GM21723 (cell line): Measurements from ENCODE around the gene SYNGAP1.

Source experiments
- ATAC-seq: cut with Tn5 transposase; IDR thresholded peaks from one replicate; pipeline ENCODE4 v1.9.1; 2021; ENCODE audit warnings: mild to moderate bottlenecking, moderate library complexity; ENCODE audit not compliant: unreplicated experiment

The SYNGAP1 gene

DNA sequence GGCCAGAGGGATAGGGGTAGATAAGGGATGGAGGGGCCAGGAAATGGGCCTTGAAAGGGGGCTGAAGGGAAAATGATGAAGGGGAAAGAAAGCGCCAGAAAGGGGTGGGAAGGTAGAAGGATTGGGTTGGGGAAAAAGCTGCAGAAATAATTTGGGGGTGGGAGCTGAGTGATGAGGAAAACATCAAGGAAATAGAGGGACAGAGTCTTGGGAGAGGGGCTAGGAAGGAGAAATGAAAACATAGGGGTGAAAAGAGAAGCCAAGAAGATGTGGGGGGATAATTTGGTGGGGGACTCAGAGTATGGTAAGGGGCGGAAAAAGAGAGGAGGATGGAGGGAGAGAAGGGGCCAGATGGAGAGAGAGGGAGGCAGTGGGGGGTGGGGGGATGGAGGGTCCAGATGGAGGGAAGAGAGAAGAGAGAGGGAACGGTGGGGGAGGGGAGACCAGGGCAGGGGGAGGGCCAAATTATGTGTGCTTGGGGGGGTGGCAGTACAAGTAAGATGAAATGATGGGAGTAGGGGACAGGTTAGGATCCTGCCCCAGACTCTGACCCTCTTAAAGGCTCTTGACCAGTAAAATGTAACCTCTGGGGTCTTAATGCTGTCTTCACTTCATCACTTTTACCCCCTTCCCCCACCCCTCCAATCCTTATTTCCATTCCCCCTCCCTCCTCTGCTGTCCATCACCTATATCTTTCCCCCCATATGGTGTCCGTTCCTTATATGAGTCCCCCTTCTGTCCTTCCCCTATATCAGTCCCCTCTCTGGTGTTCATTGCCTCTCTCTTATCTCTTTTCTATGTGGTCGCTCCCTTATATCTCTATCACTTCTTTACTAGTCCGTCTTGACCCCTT lies 852 bp downstream of the SYNGAP1 start:
- no peak for ATAC-seq

DNA sequence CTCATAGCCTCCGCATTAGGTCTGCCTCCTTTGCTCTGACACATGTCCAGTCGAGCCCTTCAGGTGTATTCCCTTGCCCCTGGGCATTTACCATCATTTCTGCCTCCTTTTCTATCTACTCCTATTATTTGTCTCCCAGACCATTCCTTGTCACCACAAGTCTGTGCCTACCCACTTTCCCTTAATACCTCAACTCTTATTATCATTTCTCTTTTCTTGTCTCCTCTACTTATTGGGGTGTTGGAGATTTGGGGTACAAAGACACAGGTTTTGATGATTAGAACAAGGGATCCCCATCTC lies 1.4 kb downstream of the SYNGAP1 start:
- no peak for ATAC-seq

GRCh38 chr6:33423777-33424176 lies 3.9 kb downstream of the SYNGAP1 start:
- ATAC-seq, result no peak

DNA sequence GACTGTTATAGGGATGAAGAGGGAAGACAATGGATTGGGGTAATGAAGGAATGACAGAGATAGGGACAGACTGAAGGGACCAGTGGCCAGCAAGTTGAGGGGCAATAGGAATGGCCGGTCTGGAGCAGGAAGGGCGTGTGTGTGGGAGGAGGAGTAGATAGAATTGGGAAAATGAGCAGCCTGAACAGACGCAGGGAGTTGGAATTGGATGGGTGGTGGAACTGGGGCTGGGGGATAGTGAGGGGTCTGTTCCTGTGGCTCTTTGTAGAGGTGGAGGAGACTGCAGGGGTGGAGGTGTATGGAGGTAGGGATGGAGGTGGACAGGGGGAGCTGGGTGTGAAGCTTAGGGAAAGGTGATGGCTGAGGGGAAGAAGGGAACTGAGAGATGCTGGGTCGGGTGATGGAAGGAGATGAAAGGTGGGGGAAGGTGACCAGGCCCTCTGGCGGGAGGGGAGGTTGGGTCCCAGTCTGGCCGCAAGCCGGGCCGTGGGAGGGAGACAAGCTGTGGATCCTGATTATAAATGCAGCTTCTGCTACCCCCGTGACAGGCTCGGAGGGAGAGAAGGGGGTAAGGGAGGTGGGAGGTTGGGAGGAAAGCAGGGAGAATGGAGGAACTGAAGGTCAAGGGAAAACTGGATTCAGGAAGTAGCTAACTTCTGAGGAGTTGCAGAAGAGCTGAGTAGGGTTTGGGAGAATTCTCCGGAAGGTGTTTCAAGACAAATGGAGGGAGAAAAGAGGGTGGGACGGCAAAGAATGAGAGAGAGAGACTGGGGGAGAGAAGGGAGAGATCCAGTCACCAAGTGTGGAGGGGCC lies 5.2 kb downstream of the SYNGAP1 start:
- ATAC-seq, result no peak

- ATAC-seq, result peak; percentile 39
Observed at GRCh38 chr6:33425668-33426577, 6.1 kb downstream of the SYNGAP1 start.

- no peak for ATAC-seq
Observed at GRCh38 chr6:33426590-33427511, 7.0 kb downstream of the SYNGAP1 start.

DNA sequence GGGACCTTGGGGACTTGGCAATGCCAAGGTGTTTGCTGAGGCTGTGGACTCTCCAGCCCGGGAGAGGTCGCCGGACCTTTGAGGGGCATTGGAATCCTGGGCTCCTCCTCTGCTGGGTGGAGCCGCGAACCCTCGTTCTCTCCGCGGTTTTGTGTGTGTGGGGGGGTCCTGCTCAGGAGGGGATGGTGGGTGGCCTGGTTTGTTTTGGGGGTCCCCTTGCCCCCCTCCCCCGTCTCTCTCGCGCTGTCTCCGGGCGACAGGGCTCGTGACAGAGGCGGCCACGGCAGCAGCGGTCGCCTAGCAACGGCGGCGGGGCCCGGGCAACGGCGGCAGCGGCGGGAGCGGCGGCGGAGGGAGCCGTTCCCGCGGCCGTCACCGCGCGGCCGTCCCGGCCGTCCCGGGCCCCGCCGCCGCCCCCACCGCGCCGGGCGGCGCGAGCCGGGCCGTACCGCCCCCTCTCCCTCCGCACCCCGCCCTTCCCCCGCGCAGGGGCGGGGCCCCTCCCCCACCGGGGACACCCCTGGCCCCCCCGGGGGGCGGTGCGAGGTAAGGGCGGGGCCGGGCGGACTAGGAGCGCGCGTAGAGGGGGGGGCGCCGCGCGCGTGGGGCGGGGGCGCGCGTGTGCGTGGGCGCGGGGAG lies 7.8 kb downstream of the SYNGAP1 start:
- no peak for ATAC-seq

DNA sequence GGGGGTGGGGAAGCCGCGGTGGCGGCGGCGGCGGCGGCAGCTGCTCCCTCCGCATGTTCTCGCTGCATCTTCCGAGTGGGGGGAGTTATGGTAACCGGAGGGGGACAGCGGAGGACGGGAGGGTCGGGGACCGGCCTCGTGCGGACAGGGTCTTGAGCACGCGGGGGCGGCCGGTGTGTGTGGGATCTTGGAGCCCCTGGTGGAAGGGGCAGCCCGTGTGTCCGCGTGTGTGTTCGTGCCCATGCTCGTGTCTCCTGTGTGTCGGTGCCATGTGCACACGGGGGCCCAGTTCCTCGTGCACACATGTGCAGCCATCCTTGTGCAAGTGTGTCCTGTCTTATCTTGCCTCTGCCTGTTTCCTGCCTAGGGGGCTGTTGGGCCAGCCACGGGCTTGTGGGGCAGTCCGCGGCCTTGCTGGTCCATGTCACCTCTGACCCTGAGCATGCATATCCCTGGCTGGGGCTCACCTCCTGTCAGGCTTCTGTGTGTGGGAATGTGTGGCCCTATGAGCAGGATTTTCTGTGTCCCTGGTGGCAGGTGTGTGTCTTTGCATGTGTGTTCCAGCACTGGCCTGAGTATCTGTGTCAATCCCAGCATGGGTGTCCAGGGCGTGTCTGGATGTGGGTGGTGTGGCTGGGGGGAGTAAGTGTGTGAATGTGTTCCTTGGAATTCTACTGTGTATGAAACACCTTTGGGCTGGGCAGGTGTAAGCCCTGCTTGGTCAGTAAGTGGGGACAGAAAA lies 8.5 kb downstream of the SYNGAP1 start:
- ATAC-seq, result no peak

DNA sequence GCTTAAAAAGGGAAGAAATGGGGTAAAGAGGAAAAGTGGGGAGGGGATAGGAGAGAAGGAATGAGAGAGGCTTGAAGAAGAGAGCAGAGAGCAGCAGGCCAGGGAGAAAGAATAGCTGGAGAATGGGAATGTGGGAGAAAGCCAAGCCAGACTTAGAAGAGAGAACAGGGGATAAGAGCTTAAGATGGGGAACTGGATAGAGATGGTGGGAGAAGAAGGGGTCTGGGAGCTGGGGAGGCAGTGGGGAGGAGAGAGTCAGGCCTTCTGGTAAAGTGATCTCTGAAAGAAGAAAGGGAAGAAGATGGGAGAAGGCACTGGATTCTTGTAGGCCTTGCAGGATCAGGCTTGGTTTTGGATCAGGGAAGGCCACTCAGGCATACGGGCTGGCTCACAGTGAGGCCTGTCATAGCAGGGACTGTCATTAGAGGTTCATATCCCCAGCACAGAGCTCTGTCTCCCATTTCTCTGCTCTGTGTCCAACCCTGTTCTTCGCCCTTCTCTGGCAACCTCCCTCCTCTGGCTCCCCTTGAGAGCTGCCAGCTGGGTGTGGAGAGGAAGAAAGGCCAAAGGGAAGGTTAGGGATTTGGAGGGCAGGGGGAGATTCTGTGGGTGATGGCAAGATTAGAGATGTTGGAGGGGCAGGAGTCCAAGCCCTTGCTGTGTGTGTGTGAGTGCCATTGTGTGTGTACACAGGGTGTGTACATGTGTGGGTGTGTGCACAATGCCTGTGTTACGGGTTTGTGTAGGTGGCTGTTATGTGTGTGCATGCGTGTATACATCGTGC lies 9.3 kb downstream of the SYNGAP1 start:
- ATAC-seq, result no peak

GRCh38 chr6:33429750-33430052 lies 9.8 kb downstream of the SYNGAP1 start:
- no peak for ATAC-seq

GRCh38 chr6:33430334-33430733 lies 10.5 kb downstream of the SYNGAP1 start:
- no peak for ATAC-seq

- ATAC-seq, result no peak
Observed at GRCh38 chr6:33430991-33431879, 11.4 kb downstream of the SYNGAP1 start.

DNA sequence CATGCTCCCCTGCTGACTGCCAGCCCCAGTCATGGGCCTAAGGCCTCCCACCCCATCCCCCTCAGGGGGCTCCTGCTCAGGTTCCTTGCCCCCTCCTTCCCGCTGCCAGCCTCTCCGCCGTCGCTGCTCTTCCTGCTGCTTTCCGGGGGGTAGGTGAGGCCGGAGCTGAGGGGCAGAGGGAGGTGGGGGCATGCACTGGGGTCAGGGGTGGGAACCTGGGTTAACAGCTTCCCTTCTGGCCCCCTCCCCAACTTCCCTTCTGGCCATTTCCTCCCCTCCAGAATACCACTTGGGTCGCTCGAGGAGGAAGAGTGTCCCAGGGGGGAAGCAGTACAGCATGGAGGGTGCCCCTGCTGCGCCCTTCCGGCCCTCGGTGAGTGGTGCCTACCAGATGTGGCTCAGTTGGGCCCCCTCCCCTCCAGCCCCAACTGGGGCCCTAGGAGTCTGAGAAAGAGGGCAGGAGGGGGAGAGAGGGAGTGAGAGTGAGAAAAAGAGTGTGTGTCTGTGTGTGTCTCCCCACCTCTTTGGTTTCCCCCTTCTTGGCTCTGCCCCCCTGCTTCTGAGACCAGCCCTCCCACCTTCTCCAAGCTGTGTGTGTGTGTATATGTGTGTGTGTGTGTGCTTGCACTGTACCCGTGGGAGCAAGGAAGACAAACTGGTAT lies 12.1 kb downstream of the SYNGAP1 start:
- no peak for ATAC-seq

- ATAC-seq, result no peak
Observed at GRCh38 chr6:33432546-33432945, 12.7 kb downstream of the SYNGAP1 start.

DNA sequence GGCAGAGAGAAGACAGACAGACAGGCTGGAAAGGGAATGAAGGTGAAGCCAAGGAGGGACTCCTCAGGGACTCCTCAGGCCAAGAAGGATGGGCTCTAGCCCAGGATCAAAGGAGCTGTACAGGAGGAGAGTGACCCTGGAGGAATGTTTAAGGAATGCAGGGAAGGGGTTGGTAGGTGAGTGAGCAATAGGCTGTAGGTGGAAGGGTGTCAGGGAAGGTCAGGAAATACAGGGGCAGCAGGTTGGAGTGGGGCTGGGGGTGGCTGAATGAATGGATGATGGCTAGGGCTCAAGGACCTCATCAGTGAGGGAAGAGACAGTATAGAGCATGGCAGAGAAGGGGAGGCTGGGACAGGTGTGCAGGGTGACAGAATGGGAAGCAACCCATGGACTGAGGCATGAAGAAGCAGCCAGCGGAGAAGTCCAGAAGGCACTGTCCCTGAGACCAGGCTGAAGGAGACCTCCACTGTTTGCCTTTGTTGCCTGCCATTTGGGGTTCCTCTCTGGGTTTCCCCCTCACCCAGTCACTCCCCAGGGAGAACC lies 13.2 kb downstream of the SYNGAP1 start:
- no peak for ATAC-seq

- ATAC-seq, result no peak
Observed at GRCh38 chr6:33433544-33434191, 13.8 kb downstream of the SYNGAP1 start.
